Stimulated activated CD4-positive, alpha-beta T cell treated with anti-CD3 and anti-CD28 coated beads, Interleukin-4, amount 100 ng/mL, for 1 hour (primary cell): Measurements from ENCODE around the gene UGT3A1.
"Not testable (repeated sequence)": the region's sequence is repeated elsewhere in the genome, so short reads cannot be mapped to it uniquely, and the experiment has no call there.

ENCODE experiments used
- DNase-seq: peaks from one replicate; pipeline ENCODE4 v3.0.0-alpha.2; 2020

Gene UGT3A1

GRCh38 chr5:35979715-35980114 is 11.5 kb downstream of the UGT3A1 start:
- no peak for DNase-seq

DNA sequence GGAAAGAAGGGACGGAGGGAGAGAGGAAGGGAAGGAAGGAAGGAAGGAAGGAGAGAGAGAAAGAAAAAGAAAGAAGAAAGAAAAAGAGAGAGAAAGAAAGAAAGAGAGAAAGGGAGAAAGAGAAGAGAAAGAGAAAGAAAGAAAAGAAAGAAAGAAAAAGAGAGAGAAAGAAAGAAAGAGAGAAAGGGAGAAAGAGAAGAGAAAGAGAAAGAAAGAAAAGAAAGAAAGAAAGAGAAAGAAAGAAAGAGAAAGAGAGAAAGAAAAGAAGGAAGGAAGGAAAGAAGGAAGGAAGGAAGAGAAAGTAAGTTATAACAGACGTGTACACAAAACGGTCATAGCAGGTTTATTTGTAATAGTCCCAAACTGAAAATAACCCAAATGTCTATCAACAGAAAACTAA is 14.3 kb downstream of the UGT3A1 start:
- not testable (repeated sequence) for DNase-seq

DNA sequence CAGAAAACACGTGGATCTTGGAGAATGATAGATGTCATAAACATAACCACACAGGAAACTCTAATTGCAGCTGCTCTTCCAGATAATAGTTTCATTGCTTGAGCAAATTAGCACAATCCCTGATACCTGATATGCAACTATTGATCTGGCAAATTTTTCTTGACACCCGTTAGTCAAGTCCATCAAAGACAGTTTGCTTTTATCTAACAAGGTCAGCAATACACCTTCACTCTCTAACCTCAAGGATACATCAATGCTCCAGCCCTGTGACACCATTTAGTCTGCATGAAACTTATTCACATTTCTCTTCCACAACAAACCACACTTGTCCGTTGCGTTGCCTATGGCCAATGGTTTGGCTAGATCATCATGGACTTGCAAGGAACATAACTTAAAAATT is 16.6 kb downstream of the UGT3A1 start:
- DNase-seq: no peak

DNA sequence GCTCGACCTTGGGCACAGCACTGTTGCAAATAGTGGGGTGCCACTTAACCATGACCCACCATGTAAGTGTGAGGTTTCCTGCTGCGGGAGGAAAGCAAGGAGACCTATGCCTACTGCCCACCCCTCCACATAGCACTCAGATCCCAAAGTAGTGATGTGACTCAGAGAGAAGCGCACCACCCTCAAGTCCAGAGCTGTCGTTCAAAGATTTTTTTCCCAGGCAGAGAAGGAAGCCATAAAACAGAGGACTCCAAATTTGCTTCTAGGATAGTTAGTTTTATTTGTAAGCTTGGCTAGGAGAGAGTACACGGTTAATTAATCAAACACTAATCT is 19.3 kb downstream of the UGT3A1 start:
- no peak for DNase-seq

GRCh38 chr5:35971186-35971877 is 19.9 kb downstream of the UGT3A1 start:
- no peak for DNase-seq

GRCh38 chr5:35963381-35963843 is 27.8 kb downstream of the UGT3A1 start:
- DNase-seq: no peak

DNA sequence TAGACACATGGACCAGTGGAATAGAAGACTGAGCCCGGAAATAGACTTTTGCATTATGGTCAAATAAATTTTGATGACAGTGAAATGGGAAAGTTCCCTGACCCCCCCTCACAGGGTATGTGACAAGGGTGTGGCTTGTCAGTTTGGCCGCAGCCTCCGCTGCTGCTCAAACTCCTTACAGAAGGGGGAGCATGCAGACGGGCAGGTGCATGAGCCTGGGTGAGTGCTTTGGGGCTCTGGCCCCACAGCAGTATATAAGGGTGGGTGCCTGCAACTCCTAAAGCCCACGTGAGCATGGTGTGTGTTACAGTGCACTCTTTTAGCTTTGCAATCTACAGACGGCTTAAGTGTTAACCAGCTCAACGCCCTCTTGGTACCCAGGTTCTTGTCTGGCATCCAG is 30.9 kb downstream of the UGT3A1 start:
- DNase-seq: no peak

DNA sequence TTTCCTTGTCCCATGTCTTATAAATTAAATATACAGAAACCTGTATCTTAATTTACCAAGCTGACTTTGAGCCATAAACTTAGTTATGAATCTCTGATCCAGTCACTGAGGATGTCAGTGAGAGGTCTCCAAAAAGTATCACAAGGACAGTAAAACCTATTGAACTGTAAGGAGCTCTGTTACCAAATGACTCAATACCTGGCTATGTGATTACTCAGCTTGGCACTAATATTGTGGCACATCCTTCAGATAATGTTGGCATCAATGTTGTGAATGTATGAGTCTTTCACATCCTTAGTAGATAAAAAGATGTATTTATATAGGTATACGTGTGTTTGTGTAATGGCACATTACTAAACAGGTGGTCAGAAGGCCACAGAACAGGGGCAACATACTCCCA is 34.8 kb downstream of the UGT3A1 start:
- DNase-seq: no peak

DNA sequence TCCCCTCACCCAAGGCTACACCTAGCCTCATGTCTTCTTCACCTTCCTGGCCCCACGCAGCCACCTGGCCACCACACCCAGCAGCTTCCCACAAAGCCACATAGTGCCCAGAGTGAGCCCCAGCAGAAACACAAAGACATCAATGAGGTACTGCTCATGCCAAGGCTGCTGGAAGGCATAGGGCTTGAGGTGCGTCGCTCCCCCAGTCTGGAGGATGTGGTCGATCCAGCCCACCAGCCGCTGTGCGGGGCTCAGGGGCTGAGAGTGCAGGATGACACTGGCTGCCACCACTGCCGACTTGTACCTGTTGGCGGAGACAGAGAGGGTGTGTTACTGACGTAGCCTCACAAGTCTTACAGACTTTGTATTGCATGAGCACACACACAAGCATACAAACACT is 37.0 kb downstream of the UGT3A1 start:
- DNase-seq: no peak

DNA sequence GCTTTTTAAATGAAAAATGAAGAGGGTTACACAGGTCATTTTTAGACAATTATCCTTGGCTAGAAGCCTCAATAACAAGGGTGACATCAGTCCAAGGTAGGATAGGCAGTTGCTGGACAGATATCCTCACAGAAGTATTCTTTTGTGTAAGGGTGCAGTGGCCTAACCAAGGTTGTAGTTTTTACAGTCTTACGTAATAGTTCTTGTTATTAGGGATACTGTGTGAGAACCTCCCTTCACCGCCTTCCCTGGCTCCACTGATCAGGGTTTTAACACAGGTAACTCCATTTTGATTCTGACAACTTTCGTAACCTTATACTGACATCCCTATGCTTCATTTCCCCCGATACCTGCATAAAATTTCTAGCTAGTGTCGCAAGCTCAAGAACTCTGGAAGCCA is 44.1 kb downstream of the UGT3A1 start:
- no peak for DNase-seq

GRCh38 chr5:35939639-35940038 is 51.6 kb downstream of the UGT3A1 start:
- DNase-seq: no peak

- no peak for DNase-seq
Observed at GRCh38 chr5:35938568-35939227, 52.5 kb downstream of the UGT3A1 start, which contains the start of gene CAPSL. Gene CAPSL, minus strand, starts transcription at chr5:35938622. Its CDS starts 17,502 bp downstream, at chr5:35921120.

GRCh38 chr5:35926389-35927051 is 64.7 kb downstream of the UGT3A1 start:
- DNase-seq: no peak

GRCh38 chr5:35924950-35925722 is 66.1 kb downstream of the UGT3A1 start:
- peak; percentile 87 for DNase-seq

- no peak for DNase-seq
Observed at GRCh38 chr5:35924122-35924949, 66.9 kb downstream of the UGT3A1 start.

DNA sequence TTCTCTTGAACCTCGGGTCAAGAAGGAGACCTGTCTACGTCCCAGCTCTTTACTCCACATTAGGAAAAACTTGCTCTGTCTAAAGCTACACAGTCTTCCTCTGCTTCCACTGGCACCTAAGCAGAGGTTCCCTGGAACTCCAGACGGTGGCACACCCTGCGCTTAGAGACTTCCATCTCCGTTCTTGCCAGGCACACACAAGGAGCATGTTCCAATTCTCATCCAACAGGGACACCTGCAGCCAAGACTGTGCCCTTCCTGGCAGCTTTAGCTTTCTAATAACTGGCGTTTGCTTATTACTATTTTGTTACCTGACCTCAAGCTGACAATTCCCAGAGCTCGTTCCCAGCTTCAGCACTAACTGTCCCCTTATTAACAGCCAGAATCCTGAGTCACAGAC is 68.7 kb downstream of the UGT3A1 start:
- no peak for DNase-seq

DNA sequence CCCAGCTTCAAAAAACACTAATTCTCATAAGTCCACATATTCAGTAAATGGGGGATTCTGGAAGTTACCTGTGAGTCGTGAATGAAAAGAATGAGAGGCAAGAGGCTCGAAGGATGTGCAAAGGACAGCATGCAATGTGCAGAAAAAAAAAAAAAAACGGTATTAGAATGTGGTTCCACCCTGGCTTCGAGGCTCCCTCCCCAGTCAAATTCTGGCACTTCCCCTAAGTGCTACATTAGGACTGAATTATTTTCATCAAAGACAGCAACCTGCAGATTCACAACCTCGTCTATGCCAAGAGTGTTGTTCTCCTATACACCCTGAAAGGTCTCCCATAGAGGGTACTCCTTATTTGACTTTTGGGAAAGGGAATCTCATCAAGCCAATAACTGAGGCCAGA is 69.3 kb downstream of the UGT3A1 start:
- no peak for DNase-seq

GRCh38 chr5:35920890-35921289 is 70.3 kb downstream of the UGT3A1 start:
- DNase-seq: no peak

- no peak for DNase-seq
Observed at GRCh38 chr5:35919191-35919590, 72.0 kb downstream of the UGT3A1 start.

- DNase-seq: no peak
Observed at GRCh38 chr5:35908814-35909213, 82.4 kb downstream of the UGT3A1 start.

GRCh38 chr5:35908228-35908627 is 83.0 kb downstream of the UGT3A1 start:
- no peak for DNase-seq

GRCh38 chr5:35904443-35905132 is 86.6 kb downstream of the UGT3A1 start:
- DNase-seq: no peak
